G401.6 (cell line): Measurements from ENCODE around the gene KIF6.

Source experiments
- FAIRE-seq: peaks from 2 replicates; lab custom pipeline; 2012; peaks lifted over from hg19 to GRCh38; lab: Jason Lieb, UNC

The KIF6 gene

GRCh38 chr6:39665861-39666260 is 59.3 kb downstream of the KIF6 start:
- no peak for FAIRE-seq

- no peak for FAIRE-seq
Observed at GRCh38 chr6:39664173-39664572, 61.0 kb downstream of the KIF6 start.

GRCh38 chr6:39657355-39658135 is 67.7 kb downstream of the KIF6 start:
- no peak for FAIRE-seq

GRCh38 chr6:39654121-39654520 is 71.1 kb downstream of the KIF6 start:
- FAIRE-seq, result no peak

GRCh38 chr6:39653612-39654011 is 71.6 kb downstream of the KIF6 start:
- no peak for FAIRE-seq

GRCh38 chr6:39649996-39650395 is 75.2 kb downstream of the KIF6 start:
- no peak for FAIRE-seq

- no peak for FAIRE-seq
Observed at GRCh38 chr6:39646751-39647420, 78.3 kb downstream of the KIF6 start.

- FAIRE-seq, result no peak
Observed at GRCh38 chr6:39642270-39642669, 82.9 kb downstream of the KIF6 start.

GRCh38 chr6:39638126-39638822 is 86.9 kb downstream of the KIF6 start:
- FAIRE-seq, result no peak

GRCh38 chr6:39634646-39635341 is 90.4 kb downstream of the KIF6 start:
- FAIRE-seq, result no peak

GRCh38 chr6:39625209-39625608 is 100.0 kb downstream of the KIF6 start:
- FAIRE-seq, result no peak

GRCh38 chr6:39623750-39624149 is 101.5 kb downstream of the KIF6 start:
- FAIRE-seq, result no peak

- FAIRE-seq, result no peak
Observed at GRCh38 chr6:39617520-39617919, 107.7 kb downstream of the KIF6 start.

GRCh38 chr6:39617026-39617425 is 108.2 kb downstream of the KIF6 start:
- no peak for FAIRE-seq

GRCh38 chr6:39615622-39616021 is 109.6 kb downstream of the KIF6 start:
- no peak for FAIRE-seq

GRCh38 chr6:39614393-39614950 is 110.7 kb downstream of the KIF6 start:
- FAIRE-seq, result no peak

GRCh38 chr6:39610221-39610620 is 115.0 kb downstream of the KIF6 start:
- FAIRE-seq, result no peak

GRCh38 chr6:39608652-39609345 is 116.4 kb downstream of the KIF6 start:
- no peak for FAIRE-seq

- no peak for FAIRE-seq
Observed at GRCh38 chr6:39602601-39603519, 122.3 kb downstream of the KIF6 start.

- FAIRE-seq, result no peak
Observed at GRCh38 chr6:39599973-39600372, 125.2 kb downstream of the KIF6 start.

- FAIRE-seq, result no peak
Observed at GRCh38 chr6:39599341-39599740, 125.9 kb downstream of the KIF6 start.
